ENCODE measurements around the gene NDUFS8.

Gene NDUFS8

DNA sequence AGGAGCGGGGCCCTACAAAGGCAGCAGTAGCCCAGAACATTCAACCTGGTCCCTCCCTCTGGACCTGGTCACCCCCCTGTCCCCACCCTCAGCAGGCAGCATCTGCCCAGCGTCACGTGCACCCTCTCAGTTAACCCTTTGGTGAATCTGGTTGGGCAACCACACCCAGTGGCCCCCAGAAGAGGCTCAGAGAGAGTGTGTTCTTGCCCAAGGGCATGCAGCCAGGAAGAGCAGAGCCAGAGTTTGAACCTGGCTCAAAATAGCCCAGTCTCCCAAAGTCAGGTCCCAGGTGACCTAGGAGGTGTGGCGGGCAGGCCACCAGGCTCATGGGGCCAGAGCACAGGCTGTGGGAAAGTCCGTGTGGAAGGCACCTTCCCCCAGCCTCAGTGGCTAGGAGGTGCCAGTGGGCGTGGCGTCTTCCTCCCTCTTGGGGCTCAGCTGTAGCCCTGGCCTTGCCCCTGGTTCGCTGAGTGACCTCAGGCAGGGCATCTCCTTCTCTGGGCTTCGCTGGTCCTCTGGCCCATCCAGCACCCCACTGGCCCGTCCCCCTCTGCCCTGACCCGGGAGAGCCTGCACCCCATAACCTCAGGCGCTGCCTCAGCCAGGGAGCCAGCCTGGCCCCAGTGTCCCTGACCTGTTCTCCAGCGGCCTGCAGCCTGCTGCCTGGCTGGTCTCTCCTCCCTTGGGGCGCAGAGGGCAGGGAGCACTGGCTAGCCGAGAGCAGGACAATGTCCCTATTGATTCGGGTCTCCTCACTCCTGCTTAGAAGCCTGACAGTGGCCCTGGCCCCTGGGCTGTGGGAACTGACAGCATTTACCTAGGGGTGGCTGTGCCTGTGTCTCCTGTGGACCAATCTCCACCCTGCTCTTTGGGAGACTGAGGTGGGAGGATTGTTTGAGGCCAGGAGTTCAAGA, 13.3 kb upstream of the NDUFS8 start:
- no peak for DNase-seq

DNA sequence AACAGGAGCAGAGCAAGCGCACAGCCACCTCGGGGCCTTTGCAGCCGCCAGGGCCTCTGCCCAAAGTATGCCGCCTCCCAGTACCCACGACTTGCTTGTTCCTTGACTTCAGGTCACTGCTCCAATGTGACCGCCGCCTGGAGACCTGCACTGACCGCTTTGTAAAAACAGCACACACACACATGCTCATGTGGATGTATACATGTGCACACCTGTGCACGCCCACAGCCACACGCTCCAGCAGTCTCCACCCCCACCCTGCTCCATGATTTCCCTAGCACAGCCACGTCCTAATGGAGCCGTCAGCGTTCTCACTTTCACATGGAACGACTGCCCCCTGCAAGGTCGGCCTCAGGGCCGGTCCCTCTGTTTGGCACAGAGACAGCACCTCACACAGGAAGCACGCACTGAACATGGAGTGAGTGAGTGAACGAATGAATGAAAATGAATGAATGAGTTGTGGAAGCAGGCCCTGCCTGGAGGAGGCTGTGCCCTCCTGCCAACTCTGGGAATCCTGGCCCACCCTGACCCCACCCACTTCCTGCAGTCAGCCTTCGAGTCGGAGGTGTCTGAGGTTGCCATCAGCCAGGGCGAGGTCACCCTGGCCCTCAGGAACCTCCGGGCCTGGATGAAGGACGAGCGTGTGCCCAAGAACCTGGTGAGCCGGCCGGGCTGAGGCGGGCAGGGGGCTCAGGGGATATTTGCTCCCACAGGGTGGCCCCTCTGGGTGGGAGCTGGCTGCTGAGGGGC, 12.3 kb upstream of the NDUFS8 start:
- DNase-seq: no peak

DNA sequence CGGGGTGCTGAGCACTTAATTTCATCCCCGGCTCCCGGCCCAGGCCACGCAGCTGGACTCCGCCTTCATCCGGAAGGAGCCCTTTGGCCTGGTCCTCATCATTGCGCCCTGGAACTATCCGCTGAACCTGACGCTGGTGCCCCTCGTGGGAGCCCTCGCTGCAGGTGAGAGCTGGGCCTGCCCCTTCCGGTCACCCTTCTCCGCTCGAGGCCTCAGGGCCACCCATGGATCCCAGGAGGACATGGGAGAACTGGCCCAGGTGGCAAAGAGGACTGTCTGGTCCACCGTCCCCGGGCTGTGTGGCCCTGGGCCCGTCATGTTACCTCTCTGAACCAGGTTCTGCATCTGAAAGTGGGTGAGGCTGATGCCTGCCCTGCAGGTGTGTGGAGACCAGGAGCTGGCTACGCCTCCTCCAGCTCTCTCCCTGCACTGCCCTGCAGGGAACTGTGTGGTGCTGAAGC, 11.7 kb upstream of the NDUFS8 start:
- no peak for DNase-seq

DNA sequence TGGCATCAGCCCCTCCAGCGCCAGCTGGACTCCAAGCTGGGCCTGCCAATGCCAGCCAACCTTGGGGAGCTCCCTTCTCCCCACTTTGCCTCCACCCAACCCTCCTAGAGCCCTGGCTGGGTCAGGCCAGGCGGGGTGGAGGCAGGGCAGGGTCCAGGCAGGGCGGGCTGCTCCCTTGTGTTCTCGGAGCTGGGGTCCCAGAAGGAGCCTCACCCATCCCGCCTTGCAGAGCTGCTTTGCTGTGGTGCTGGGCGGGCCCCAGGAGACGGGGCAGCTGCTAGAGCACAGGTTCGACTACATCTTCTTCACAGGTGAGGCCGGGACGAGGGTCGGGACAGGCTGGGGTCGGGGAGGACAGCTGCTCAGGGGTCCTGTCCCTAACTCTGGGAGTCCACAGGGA, 11.0 kb upstream of the NDUFS8 start:
- no peak for DNase-seq

DNA sequence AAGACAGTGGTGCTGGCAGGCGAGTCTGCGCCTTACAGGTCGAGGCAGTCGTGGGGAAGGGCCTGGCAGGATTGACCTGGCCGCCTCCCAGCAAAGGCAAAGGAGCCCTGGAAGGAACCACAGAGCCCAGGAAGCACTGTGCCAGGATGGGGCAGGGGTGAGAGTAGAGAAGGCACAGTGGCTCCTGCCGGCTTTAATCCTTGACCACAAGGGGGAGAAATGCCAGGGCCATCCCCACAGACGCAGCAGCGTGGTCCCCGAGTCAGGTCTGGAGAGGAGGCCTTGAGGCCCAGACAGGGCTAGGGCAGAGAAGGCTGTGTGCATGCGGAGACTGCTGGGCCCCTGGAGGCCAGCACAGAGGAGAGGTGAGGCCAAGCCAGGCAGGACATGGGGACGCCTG, 9.9 kb upstream of the NDUFS8 start:
- DNase-seq: no peak

DNA sequence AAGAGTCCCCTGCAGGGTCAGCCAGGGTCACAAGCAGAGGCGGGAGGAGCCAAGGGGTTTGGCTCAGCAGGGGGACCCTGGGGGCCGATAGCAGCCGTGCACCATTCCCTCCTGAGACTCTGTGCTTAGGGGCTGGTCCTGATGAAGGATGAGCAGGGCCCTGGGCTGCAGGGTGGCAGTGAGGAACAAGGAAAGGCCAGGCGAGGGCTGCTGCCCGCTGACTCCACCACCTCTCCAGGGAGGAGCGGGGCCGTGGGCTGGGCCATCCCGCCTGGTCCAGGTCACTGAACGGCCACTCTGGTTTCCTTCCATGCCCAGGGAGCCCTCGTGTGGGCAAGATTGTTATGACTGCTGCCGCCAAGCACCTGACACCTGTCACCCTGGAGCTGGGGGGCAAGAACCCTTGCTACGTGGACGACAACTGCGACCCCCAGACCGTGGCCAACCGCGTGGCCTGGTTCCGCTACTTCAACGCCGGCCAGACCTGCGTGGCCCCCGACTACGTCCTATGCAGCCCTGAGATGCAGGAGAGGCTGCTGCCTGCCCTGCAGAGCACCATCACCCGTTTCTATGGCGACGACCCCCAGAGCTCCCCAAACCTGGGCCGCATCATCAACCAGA, 9.2 kb upstream of the NDUFS8 start:
- DNase-seq: no peak

DNA sequence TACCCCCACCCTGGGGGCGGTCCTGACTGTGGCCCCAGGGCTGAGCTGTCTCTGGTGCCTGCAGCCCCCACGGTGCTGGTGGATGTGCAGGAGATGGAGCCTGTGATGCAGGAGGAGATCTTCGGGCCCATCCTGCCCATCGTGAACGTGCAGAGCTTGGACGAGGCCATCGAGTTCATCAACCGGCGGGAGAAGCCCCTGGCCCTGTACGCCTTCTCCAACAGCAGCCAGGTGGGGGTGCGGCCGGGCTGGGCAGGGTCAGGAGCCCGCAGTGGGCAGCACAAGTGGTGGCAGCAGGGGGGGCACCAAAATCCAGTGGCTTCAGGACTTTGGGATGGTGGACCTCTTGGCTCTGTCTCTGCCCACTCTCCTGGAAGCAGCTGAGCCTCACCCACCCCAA, 8.0 kb upstream of the NDUFS8 start:
- DNase-seq: no peak

DNA sequence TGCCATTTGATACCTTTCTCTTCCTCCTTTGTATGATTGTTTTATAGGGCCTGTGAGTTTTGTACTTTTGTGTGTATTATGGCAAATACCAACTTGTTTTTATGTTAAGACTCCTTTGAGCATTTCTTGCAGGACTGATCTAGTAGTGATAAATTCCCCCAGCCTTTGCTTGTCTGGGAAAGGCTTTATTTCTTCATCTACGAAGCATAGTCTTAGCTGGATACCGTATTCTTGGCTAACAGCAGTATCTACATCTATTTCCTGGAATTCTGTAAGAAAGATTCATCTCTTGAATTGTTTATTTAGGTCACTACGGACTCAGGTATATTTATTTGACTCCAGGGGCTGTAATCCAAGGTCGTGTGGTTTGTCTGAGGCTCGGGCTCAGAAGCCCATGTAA, 6.0 kb upstream of the NDUFS8 start:
- DNase-seq: no peak

DNA sequence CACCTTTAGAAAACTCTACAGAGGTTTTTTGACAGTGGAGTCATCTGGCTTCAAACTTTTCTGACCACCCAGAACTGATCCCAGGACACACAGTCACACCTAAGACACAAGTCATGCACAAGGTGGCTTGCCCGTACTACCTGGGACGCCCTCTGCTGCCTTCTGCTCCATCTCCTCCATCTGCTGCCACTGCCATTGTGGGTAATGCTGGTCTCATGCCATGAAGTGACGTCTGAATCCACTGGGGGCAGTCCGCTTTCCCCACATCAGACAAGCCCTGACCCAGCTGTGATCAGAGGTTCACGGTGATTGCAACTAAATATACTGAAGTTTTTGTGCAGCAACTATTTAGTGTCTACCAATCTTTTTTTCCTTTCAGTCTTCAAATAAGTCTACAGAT, 5.4 kb upstream of the NDUFS8 start:
- no peak for DNase-seq

DNA sequence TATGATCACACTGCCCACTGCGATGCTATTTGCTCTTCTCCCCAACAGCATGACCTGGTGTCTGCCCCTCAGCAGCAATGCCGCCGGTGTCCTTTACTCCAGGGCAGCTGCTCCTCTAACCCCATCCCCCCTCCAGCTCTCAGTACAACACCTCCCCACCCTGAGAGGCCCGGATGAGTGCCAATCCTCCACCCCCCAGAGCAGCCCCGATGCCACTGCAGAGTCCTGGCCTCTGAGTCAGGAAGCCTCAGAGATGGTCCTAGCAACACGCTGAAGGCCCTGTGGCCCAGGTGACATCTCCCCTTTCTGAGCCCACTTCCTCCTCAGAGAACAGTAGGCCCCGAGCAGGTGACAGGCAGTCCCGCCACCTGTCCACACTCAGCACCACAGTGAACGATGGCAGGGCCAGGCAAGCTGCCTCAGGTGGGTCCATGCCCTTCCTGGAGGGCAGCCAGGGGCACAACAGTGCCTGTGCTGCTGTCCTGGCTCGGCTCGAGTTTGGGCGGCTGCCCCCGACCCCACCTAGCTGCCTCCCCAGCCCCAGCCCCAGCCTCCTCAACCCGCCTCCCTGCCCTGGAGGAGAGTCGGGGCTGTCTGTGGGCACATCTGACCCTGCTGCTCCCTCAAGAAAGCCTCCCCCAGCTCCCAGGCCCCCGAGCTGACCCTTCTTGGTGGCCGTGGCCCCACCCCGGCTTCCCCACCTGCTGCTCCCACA, 3.9 kb upstream of the NDUFS8 start:
- no peak for DNase-seq

DNA sequence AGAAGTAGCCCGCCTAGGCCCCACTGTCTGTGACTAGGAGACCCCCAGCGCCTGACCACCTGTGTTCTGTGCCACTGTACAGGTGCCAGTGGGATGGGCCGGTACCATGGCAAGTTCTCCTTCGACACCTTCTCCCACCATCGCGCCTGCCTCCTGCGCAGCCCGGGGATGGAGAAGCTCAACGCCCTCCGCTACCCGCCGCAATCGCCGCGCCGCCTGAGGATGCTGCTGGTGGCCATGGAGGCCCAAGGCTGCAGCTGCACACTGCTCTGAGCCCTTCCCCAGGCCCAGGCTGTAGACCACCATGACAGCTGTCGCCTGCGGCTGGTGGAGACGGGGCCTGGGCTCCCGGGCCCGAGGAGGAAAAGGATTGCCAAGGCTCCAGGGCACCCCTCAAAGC, 2.8 kb upstream of the NDUFS8 start:
- no peak for DNase-seq

DNA sequence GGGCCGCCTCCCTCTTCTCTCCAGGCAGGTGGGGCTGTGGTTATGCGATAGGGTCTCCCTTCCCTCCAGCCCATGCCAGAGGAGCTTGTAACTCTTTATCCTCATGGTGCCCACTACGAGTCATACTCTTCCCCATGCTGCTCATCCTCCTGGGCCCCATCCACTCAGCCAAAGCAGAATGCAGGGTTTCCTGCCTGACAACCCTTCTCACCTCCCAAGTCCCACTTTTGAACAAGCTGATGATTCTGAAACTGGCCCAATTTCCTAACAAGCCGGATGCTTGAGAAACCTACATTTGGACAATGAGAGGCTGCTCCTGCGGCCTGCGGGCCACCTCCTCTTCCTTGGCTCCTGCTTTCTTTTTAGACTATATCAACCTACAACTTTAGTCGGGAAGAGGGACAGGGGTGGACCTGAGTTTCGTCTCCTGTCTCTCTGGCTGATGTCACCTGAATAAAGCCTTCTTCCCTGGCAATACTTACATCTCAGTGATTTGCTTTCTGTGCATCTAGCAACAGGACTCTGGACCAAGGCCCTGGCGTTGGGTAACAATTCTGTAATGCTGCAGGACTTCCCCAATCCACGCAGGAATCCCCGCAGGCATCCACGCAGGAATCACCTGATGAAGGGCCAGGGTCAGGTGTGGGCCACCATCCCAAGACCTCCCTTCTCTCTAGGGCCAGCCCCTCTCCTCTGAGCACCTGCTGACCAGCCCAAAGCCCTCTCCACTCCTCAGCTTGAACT, 1.5 kb upstream of the NDUFS8 start:
- DNase-seq: no peak

DNA sequence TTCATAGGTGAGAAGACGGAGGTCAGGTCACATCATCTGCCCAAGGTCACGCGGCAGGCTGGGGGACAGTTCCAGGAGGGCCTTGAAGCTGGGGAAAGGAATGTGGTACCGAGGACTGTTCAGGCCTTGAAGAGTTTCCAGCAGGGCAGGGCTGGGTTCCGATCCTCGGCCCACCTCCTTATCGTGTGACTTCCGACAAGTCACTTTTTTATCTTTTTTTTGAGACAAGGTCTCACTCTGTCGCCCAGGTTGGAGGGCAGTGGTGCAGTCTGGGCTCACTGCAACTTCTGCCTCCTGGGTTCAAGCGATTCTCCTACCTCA, 623 bp downstream of the NDUFS8 start:
- no peak for DNase-seq

DNA sequence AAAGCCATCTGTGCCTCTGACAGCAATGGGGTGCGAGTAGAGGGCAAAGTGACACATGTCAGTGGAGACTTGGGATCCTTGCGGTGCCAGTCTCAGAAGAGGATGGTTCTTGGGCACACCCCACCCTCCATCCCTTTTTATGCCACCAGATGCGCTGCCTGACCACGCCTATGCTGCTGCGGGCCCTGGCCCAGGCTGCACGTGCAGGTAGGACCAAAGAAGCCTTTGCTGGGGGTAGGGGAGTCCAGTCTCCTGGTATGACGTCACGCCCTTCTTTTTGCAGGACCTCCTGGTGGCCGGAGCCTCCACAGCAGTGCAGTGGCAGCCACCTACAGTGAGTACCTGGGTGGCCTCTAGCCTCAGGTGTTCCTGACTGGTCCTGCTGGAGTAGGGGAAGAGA, 1.5 kb downstream of the NDUFS8 start:
- DNase-seq: no peak

DNA sequence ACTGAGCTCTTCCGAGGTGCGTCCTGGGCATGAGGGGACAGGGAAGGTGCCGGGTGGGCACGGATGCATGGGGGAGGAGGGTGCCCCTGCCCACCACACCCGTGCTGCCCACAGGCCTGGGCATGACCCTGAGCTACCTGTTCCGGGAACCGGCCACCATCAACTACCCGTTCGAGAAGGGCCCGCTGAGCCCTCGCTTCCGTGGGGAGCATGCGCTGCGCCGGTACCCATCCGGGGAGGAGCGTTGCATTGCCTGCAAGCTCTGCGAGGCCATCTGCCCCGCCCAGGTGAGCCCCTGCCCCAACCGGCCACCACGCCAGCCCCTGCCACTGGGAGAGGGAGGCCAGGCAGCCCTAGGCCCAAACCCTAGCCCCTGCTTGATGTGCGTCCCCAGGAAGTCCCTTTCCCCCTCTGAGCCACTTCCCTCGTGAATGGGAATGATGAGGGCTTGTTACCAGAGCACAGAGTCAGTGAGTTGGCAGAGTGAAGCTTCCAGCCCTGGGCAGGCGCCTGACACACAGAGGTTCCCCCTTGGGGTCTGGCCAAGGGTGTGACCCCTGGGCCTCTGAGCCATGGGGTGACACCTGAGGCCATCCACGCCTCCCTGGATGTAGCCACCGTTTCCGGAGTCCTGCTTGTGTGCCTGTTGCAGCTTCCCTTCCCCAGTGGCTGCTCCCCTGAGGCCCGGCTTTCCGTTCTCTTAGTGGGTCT, 2.7 kb downstream of the NDUFS8 start:
- DNase-seq: no peak

DNA sequence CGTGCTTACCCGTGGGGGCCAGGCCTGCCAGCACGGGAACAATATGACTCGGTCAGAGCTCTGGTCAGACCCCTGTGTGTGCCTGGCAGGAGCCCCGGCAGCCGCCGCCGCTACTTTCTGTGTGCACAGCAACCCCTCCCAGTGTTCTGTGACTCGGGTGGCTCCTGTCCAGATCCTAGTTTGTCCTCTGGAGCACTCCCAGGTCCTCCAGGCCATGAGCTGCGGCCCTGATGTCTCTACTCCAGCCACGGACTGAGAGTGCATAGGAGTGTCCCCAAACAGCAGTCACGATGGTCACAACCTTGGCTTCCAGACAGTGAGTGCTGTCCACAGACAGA, 3.2 kb downstream of the NDUFS8 start:
- no peak for DNase-seq

DNA sequence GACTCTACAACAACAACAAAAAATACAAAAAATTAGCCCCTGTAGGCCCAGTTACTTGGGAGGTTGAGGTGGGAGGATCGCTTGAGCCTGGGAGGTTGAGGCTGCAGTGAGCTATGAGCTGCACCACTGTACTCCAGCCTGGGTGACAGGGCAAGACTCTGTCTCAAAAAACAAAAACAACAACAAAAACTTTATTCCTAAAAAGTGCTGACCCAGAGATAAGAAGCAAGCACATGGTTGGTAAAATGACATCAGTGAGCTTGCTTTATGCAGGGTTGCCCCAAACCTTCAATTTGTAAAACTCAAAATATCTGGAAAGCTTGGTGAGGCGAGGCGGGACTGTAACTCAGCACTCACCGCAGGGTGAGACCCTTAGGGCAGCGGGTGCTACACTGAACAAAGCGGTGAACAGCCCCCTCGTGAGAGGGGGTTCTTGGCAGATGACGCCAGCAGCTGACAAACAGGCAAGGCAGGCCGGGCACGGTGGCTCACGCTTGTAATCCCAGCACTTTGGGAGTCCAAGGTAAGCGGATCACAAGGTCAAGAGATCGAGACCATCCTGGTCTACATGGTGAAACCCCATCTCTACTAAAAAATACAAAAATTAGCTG, 4.9 kb downstream of the NDUFS8 start:
- no peak for DNase-seq

DNA sequence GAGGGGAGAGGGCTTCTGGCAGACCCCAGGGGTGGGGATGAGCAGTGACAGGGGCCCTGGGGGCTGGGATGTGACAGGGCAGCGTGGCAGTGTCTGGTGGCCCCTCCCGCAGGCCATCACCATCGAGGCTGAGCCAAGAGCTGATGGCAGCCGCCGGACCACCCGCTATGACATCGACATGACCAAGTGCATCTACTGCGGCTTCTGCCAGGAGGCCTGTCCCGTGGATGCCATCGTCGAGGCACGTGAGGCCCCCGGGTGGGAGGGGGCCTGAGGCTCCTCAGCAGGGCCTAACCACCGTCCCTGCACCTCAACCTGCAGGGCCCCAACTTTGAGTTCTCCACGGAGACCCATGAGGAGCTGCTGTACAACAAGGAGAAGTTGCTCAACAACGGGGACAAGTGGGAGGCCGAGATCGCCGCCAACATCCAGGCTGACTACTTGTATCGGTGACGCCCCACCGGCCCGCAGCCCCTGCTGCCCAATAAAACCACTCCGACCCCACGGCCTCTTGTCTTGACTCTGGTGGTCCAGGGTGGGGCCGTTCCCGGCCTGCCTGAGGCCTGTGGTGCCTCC, 5.7 kb downstream of the NDUFS8 start:
- no peak for DNase-seq

DNA sequence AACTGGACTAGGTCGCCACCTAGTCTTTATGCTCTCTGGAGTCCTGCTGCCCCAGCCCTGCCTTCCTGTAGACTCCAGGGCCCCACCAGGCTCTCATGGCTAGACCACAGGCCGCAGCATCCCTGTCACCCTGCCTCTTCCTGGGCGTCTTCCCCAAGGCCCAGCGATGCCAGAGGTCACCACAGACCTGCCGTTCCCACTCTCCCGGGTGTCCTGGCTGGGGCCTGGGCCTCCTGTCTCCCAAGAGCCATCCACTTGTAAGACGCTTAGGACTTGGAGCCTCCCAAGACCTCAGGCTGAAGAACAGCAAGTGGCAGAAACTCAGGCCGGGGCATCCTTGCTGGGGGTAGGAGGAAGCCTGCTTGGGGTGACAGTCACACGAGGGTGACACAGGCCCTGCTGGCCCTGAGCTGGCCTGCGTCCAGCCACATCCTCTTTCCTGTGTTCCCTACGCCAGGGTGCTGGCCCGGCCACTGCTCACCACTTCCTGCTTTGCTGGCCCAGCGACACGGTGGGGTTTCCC, 6.3 kb downstream of the NDUFS8 start:
- DNase-seq: no peak

DNA sequence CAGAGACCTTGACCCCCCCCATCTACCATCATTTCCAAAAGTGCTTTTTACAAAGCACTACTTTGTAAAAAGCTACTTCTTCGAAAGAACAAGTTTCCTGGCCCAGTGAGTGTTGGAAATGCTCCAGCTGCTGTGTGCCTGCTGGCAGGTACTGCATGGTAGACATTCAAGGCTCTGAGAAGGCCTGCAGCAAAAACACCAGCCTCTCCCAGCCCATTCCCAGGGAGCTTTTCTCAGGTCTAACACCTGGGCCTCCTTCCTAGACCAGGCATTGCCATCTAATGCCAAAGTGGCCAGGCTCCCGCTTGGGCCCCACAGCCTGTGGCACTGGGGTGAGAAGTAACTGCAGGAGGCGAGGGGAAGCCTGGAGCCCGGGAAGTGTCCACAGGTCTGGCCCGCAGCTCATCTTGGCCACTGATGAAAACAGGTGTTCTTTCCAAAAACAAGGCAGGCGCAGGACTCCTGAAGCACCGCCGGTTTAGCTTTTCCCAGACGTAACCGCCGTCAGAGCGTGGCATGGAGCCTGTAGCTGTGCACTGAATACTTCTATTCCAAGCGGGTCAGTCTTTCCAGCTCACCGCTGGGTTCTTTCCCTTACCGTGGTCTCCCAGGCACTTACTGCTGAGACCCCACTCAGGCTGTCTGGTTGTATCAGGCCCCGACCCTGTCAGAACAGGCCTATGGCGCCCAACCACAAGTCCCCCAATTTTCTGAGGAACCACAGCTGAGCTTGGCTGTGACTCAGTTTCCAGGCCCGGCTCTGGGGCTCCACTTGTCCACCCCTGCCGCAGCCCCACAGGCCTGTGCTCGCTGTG, 7.1 kb downstream of the NDUFS8 start:
- DNase-seq: no peak
